ENCODE data around the gene PLCB1.

Gene PLCB1

GRCh38 chr20:8877294-8877693, 745.2 kb downstream of the PLCB1 start:
- TF ChIP-seq TAF1 (IDR thresholded peaks at IDR 0.05; ENCODE audit: borderline replicate concordance, insufficient read depth, low read length) (no peak), POLR2AphosphoS5 (IDR thresholded peaks at IDR 0.05; ENCODE audit: low read depth, low read length) (no peak), SIN3A (IDR thresholded peaks at IDR 0.05; ENCODE audit: borderline replicate concordance, insufficient read depth, low read length) (no peak), FOXP2 (optimal IDR thresholded peaks at IDR 0.05; ENCODE audit: borderline replicate concordance, extremely low read depth, extremely low read length, insufficient read depth) (no peak)
- TF ChIP-seq, protein P1, sequence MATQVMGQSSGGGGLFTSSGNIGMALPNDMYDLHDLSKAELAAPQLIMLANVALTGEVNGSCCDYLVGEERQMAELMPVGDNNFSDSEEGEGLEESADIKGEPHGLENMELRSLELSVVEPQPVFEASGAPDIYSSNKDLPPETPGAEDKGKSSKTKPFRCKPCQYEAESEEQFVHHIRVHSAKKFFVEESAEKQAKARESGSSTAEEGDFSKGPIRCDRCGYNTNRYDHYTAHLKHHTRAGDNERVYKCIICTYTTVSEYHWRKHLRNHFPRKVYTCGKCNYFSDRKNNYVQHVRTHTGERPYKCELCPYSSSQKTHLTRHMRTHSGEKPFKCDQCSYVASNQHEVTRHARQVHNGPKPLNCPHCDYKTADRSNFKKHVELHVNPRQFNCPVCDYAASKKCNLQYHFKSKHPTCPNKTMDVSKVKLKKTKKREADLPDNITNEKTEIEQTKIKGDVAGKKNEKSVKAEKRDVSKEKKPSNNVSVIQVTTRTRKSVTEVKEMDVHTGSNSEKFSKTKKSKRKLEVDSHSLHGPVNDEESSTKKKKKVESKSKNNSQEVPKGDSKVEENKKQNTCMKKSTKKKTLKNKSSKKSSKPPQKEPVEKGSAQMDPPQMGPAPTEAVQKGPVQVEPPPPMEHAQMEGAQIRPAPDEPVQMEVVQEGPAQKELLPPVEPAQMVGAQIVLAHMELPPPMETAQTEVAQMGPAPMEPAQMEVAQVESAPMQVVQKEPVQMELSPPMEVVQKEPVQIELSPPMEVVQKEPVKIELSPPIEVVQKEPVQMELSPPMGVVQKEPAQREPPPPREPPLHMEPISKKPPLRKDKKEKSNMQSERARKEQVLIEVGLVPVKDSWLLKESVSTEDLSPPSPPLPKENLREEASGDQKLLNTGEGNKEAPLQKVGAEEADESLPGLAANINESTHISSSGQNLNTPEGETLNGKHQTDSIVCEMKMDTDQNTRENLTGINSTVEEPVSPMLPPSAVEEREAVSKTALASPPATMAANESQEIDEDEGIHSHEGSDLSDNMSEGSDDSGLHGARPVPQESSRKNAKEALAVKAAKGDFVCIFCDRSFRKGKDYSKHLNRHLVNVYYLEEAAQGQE (IDR thresholded peaks at IDR 0.05; ENCODE audit: insufficient read depth in 1 of 2, low read depth in 2 of 2, low read length in 2 of 2): no peak

- no peak for TF ChIP-seq SIN3A (IDR thresholded peaks at IDR 0.05; ENCODE audit: borderline replicate concordance, insufficient read depth, low read length)
- TF ChIP-seq POLR2AphosphoS5 (IDR thresholded peaks at IDR 0.05; ENCODE audit: low read depth, low read length): no peak
- TF ChIP-seq, protein P1 (IDR thresholded peaks at IDR 0.05; ENCODE audit: insufficient read depth in 1 of 2, low read depth in 2 of 2, low read length in 2 of 2): no peak
- TF ChIP-seq FOXP2 (optimal IDR thresholded peaks at IDR 0.05; ENCODE audit: borderline replicate concordance, extremely low read depth, extremely low read length, insufficient read depth): no peak
- TF ChIP-seq TAF1 (IDR thresholded peaks at IDR 0.05; ENCODE audit: borderline replicate concordance, insufficient read depth, low read length): no peak
These were observed 747.6 kb downstream of the PLCB1 start for GRCh38 chr20:8879669-8880068.

DNA sequence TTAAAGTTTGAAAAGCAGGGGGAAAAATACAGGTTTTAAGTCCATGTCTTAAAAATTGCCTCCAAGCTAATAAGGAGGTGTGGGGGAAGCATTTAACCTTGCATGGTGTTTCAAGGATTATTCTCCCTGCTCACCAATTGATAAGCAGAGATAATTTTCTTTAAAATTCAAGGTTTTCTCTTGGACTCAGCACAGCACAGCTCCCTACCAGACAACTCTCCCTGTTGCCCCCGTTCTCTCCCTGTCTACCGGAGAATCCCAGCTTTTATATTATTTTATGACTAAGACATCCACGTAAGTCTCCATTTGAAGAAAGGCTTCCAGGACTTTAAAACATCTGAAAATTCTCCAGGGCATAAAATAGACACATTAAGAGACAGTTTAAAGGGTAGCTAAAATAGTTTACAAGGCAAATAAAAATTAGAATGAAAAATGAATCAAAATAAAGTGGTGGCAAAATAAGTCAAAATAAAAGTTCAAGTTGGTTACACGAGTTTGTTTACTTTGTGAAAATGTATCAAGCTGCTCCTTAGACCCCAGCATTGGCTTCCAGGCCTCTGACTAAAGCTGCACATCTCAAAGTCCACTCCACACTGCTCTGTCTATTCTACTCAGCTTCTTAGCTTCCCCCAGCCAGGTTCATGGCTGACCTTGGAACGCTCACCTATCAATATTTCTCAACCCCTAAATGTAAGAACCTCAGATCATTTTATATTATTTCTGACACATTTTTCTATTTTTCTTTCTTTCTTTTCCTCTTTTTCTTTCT, 748.2 kb downstream of the PLCB1 start:
- TF ChIP-seq FOXP2 (optimal IDR thresholded peaks at IDR 0.05; ENCODE audit: borderline replicate concordance, extremely low read depth, extremely low read length, insufficient read depth): no peak
- TF ChIP-seq SIN3A (IDR thresholded peaks at IDR 0.05; ENCODE audit: borderline replicate concordance, insufficient read depth, low read length): no peak
- TF ChIP-seq TAF1 (IDR thresholded peaks at IDR 0.05; ENCODE audit: borderline replicate concordance, insufficient read depth, low read length): no peak
- TF ChIP-seq POLR2AphosphoS5 (IDR thresholded peaks at IDR 0.05; ENCODE audit: low read depth, low read length): no peak
- TF ChIP-seq, protein P1 (IDR thresholded peaks at IDR 0.05; ENCODE audit: insufficient read depth in 1 of 2, low read depth in 2 of 2, low read length in 2 of 2): no peak

- TF ChIP-seq, protein P1 (IDR thresholded peaks at IDR 0.05; ENCODE audit: insufficient read depth in 1 of 2, low read depth in 2 of 2, low read length in 2 of 2): no peak
- no peak for TF ChIP-seq FOXP2 (optimal IDR thresholded peaks at IDR 0.05; ENCODE audit: borderline replicate concordance, extremely low read depth, extremely low read length, insufficient read depth)
- no peak for TF ChIP-seq SIN3A (IDR thresholded peaks at IDR 0.05; ENCODE audit: borderline replicate concordance, insufficient read depth, low read length)
These were observed 759.0 kb downstream of the PLCB1 start for GRCh38 chr20:8891039-8891438.
